Cardiac muscle cell (in vitro differentiated cells and primary cell): ENCODE results near the gene PSMF1. TPM values are rescaled to one million over a fixed set of nuclear protein-coding genes. Genes with fewer than 3 reads are reported as not detected.

Experiments
- DNase-seq, 2 donors: peaks; one replicate each; pipeline versions ENCODE4 v3.0.0 to v3.0.0-alpha.2; 2010 to 2017; ENCODE audit warnings: low read depth in 1 of 2, low spot score in 1 of 2
- H3K27ac ChIP-seq: fragments of 200-600 bp; sonication (generic); 2 replicates; pipeline ENCODE4 v1.5.1; 2016
- H3K27me3 ChIP-seq: fragments of 200-600 bp; sonication (generic); 2 replicates; pipeline ENCODE4 v1.6.0; 2016; ENCODE audit warnings: control low read depth
- H3K36me3 ChIP-seq: fragments of 200-600 bp; sonication (generic); 2 replicates; pipeline ENCODE4 v1.5.1; 2016; ENCODE audit warnings: control low read depth
- H3K4me1 ChIP-seq: fragments of 200-600 bp; sonication (generic); 2 replicates; pipeline ENCODE4 v1.8.1; 2017; ENCODE audit warnings: low read depth, mild to moderate bottlenecking, mixed run types
- H3K4me3 ChIP-seq: fragments of 200-600 bp; sonication (generic); 2 replicates; pipeline ENCODE4 v1.5.1; 2016; ENCODE audit warnings: mild to moderate bottlenecking
- H3K9me3 ChIP-seq: fragments of 200-600 bp; sonication (generic); 2 replicates; pipeline ENCODE4 v1.5.1; 2017; ENCODE audit warnings: low read depth, mild to moderate bottlenecking, control low read depth
- CTCF ChIP-seq: IDR thresholded peaks from 2 replicates; pipeline ENCODE4 v1.5.1; 2012; ENCODE audit warnings: low read depth, mild to moderate bottlenecking, low read length
- polyA plus RNA-seq: library from polyadenylated mRNA; unstranded; fragments of >200 nt; fragmentation: Nextera tagmentation; extraction: Ambion mirVana; gene quantifications from 2 replicates; pipeline ENCODE4 v1.2.1, GENCODE V29; 2016
- total RNA-seq: library from RNA; depleted of rRNA; stranded (reverse); fragments of >200 nt; gene quantifications from 2 replicates; pipeline ENCODE4 v1.2.3, GENCODE V29; 2016

The PSMF1 gene
- 60.0 and 202 TPM in 2 replicates for total RNA-seq
- 123 and 131 TPM in 2 replicates for polyA plus RNA-seq

DNA sequence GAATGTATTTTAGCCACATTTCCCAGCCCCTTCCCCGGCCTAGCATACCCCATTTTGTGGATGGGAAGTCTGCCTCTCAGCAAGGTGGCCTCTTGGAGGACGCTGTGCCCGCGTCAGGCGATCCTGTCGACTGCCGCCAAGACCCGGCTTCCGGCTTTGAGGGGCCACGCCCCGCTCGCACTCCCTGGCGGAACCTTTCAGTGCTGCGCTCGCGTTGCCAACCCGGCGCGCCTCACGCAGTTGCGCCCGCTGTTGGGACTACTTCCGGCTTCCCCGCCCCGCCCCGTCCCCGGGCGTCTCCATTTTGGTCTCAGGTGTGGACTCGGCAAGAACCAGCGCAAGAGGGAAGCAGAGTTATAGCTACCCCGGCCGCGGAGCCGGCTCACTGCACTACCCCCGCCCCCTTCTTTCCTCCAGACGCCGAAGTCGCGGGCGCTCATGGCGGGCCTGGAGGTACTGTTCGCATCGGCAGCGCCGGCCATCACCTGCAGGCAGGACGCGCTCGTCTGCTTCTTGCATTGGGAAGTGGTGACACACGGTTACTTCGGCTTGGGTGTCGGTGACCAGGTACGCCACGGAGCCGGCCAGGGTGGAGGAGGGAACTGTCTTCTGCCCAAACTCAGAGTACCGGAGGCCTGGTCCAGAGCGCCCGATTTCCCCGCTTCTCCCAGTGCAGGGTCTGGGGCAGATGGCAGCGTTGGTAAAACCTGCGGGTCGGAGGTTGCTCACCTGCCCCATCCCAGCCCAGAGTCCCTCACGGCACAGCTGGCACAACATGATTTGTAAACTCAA, at the start of gene PSMF1:
PSMF1 (plus strand) TSS at position 267 of the 792 bp plus-strand sequence; CDS start at position 439, 172 bp downstream.
- peak within 1 kb of the TSS; percentile 69 for H3K27ac ChIP-seq
- TF ChIP-seq CTCF, result no peak

GRCh38 chr20:1072258-1072657, 46.1 kb upstream of the PSMF1 start:
- TF ChIP-seq CTCF, result no peak
- Histone ChIP-seq H3K9me3 (no peaks in the 10 kb centered on the region), H3K36me3 (no peaks in the 10 kb centered on the region), H3K4me1 (no peaks in the 10 kb centered on the region), H3K4me3 (no peak overlapping the region), H3K27ac (no peak overlapping the region), H3K27me3 (no peaks in the 10 kb centered on the region)
- no peak for DNase-seq

More for the DNA sequence above, at the start of gene PSMF1:
- Histone ChIP-seq H3K27me3 (peaks cover 3% of the 10 kb centered on the region), H3K4me1 (peaks cover 12% of the 10 kb centered on the region), H3K36me3 (no peaks in the 10 kb centered on the region), H3K9me3 (no peaks in the 10 kb centered on the region), H3K4me3 (peak within 1 kb of the TSS; percentile 97)
- peak; percentile 94 to 96 for DNase-seq

DNA sequence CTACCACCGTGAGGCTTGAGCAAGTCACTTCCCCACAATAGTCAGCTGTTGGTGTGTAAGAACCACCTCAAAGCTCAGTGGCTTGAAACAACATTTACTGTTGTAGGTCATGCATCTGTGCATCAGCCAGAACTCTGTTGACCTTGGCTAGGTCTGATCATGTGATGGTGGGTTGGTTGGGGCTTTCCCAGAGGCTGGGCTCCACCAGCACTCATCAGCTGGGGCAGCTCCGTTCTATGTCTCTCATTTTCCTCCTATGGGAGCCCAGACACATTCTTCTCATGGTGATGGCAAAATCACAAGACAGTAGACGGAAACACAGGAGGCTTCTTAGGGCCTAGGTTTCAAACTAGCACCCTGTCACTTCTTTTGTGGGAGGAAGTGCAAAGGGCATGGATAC, 42.8 kb upstream of the PSMF1 start:
- Histone ChIP-seq H3K4me3 (no peak overlapping the region), H3K27me3 (no peaks in the 10 kb centered on the region), H3K36me3 (no peaks in the 10 kb centered on the region), H3K4me1 (no peaks in the 10 kb centered on the region), H3K9me3 (no peaks in the 10 kb centered on the region), H3K27ac (no peak overlapping the region)
- DNase-seq, result no peak
- TF ChIP-seq CTCF, result no peak

GRCh38 chr20:1081891-1082290, 36.5 kb upstream of the PSMF1 start:
- no peaks in the 10 kb centered on the region for H3K27me3 ChIP-seq
- H3K4me3 ChIP-seq, result no peak overlapping the region
- H3K4me1 ChIP-seq, result no peaks in the 10 kb centered on the region
- no peaks in the 10 kb centered on the region for H3K36me3 ChIP-seq
- no peaks in the 10 kb centered on the region for H3K9me3 ChIP-seq
- H3K27ac ChIP-seq, result no peak overlapping the region
- DNase-seq, result no peak
- TF ChIP-seq CTCF, result no peak

GRCh38 chr20:1083431-1084080, 34.8 kb upstream of the PSMF1 start:
- H3K36me3 ChIP-seq, result no peaks in the 10 kb centered on the region
- TF ChIP-seq CTCF, result no peak
- H3K4me1 ChIP-seq, result no peaks in the 10 kb centered on the region
- H3K27me3 ChIP-seq, result no peaks in the 10 kb centered on the region
- no peak overlapping the region for H3K27ac ChIP-seq
- DNase-seq, result no peak
- H3K4me3 ChIP-seq, result no peak overlapping the region
- H3K9me3 ChIP-seq, result no peaks in the 10 kb centered on the region
